Fibroblast of mammary gland (primary cell): Measurements from ENCODE around the gene PITPNM3.
"Not testable (repeated sequence)": the region's sequence is repeated elsewhere in the genome, so short reads cannot be mapped to it uniquely, and the experiment has no call there.

Experiments
- DNase-seq: peaks from one replicate; pipeline ENCODE4 v3.0.0-alpha.2; 2010; ENCODE audit warnings: low read depth
- H3K4me3 ChIP-seq: 2 replicates; pipeline ENCODE4 v1.5.1; 2011; ENCODE audit warnings: low read depth, mild to moderate bottlenecking, low read length, moderate library complexity; ENCODE audit not compliant: control insufficient read depth
- TF ChIP-seq, protein P1 (sequence below): conservative IDR thresholded peaks from 2 replicates; pipeline ENCODE4 v1.5.1; 2011; ENCODE audit warnings: low read depth, low read length, inconsistent platforms; ENCODE audit not compliant: control insufficient read depth, insufficient read depth

Gene PITPNM3

DNA sequence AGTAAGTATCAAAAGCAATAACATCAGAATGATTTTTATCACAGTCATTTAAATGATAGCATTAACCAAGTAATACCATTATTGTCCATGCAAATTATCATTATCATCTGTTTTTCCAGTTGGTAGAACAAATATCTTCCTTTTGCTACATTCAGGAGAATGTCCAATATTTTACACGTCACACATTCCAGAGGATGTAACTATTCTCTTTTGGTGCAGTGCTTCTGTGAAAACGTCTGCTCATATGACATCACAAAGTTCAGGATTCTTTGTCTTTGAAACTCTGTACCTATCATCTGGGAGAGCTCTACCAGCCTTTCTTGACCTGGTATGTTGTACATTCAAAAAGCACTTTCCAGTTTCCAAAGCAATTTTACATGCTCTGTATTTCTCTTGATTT is 40.2 kb upstream of the PITPNM3 start:
- DNase-seq, result no peak
- TF ChIP-seq, protein P1, sequence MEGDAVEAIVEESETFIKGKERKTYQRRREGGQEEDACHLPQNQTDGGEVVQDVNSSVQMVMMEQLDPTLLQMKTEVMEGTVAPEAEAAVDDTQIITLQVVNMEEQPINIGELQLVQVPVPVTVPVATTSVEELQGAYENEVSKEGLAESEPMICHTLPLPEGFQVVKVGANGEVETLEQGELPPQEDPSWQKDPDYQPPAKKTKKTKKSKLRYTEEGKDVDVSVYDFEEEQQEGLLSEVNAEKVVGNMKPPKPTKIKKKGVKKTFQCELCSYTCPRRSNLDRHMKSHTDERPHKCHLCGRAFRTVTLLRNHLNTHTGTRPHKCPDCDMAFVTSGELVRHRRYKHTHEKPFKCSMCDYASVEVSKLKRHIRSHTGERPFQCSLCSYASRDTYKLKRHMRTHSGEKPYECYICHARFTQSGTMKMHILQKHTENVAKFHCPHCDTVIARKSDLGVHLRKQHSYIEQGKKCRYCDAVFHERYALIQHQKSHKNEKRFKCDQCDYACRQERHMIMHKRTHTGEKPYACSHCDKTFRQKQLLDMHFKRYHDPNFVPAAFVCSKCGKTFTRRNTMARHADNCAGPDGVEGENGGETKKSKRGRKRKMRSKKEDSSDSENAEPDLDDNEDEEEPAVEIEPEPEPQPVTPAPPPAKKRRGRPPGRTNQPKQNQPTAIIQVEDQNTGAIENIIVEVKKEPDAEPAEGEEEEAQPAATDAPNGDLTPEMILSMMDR, result no peak
- no peak overlapping the region for H3K4me3 ChIP-seq

DNA sequence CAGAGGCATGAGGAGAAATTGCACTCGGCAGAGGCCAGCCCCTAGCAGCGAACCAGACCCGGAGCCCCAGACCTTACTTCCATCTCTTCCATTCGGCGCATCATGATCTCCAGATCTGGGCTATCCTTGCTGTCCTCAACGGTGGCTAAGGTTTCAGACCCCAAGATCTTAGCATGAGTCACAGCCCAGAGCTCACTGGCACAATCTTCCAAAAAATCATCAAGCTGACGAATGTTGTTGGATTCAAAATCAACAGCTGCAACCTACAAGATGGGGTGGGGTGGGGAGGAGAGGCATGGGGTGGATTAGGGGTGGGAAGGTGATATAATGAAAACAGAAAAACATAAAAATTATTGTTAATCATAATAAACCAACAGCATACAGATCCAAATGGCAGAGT is 39.7 kb upstream of the PITPNM3 start:
- H3K4me3 ChIP-seq, result no peak overlapping the region
- TF ChIP-seq, protein P1, result no peak
- DNase-seq, result peak; percentile 12

DNA sequence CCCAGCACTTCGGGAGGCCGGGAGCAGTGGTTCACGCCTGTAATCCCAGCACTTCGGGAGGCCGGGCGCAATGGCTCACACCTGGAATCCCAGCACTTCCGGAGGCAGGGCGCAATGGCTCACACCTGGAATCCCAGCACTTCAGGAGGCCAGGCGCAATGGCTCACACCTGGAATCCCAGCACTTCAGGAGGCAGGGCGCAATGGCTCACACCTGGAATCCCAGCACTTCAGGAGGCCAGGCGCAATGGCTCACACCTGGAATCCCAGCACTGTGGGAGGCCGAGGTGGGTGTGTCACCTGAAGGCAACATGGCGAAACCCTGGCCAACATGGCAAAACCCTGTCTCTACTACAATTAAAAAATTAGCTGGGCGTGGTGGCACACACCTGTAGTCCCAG is 37.0 kb upstream of the PITPNM3 start:
- DNase-seq, result not testable (repeated sequence)

DNA sequence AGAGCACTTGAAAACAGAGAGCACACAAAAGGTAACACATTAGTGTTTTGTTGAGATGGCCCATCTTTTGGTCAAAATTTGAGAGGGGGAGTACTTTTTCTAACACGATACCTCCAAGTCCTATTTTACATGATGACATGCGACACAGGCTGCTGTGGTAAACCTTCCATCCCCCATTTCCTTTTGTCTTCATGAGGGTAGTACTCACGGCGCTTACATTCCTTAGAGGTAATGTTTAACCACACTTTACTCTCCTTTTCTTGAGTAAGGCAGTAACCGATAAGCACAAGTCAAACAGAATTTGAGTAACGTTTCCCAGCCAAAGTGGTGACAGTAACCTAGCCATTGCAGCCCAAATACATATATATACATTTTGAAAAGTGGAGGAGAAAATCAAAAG is 35.8 kb upstream of the PITPNM3 start:
- TF ChIP-seq, protein P1, result no peak
- H3K4me3 ChIP-seq, result no peak overlapping the region
- DNase-seq, result no peak

More for the DNA sequence above, 37.0 kb upstream of the PITPNM3 start:
- H3K4me3 ChIP-seq, result not testable (repeated sequence)

DNA sequence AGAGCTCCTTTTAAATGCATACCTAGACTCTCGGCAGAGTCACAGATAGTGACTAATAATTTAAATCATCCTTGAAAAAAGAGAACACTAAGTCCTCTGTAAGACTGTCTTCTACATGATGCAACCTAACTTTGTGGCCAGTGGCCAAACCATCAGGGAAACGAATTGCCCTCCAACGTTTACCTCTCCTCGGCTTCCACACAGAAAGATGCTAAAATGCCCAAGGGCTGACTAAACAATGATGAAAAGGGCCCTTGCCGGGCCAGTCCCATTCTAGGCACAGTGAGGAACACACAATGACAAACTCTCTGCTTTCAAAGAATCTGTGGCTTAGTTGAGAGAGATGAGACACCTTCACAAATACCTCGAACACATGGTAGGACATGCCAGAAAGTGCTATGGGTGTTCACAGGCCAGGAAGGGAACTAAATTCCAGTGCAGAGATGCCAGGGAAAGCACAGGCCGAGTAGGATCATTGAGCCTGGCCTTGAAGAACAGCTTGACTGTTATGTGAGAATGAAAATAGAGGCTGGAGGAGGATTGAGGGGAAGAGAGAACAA is 35.3 kb upstream of the PITPNM3 start:
- DNase-seq, result peak; percentile 96
- no peak overlapping the region for H3K4me3 ChIP-seq
- TF ChIP-seq, protein P1, result no peak

DNA sequence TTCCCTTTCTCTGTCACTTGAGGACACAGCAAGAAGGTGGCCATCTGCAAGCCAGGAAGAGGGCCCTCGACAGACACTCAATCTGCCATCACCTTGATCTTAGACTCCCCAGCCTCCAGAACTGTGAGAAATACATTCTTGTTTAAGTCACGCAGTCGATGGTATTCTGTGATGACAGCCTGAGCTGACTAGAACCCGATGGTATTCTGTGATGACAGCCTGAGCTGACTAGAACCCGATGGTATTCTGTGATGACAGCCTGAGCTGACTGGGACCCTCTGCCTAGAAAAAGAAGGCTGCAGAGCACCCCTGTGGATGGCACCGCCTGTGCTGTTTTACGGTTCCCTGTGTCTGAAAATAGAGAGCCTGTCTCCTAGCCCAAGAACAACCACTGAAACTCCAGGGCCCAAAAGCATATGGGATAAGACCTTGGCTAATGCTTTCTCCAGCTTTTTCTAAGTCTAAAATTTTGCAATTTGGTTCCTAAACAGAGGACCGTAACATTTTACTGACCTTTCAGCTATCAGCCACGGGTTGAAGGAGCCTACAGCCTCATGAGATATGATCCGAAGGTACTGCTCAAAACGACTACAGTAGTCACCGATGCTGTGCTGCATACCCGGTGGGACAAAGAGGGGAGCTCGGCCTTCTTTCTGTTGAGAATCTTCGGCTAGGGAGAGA is 33.1 kb upstream of the PITPNM3 start:
- TF ChIP-seq, protein P1, result no peak
- peak; percentile 72 for DNase-seq
- no peak overlapping the region for H3K4me3 ChIP-seq

DNA sequence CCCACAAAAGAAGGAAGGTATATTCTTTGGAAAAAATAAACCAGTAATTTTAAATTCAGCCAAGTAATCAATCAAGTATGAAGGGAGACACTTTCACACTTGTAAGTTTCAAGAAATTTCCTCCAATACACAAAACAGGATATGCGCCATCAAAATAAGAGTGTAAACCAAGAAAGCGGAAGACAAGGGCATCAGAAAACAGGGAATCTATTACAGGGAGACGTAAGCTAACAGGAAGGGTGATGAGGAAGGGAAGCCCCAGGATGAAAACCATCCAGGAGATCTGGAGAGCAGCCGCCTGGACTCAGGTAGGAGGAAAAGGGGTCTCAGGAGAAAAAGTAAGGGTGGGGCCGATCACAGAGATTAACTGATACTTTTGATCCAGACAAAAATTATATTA is 31.8 kb upstream of the PITPNM3 start:
- TF ChIP-seq, protein P1, result no peak
- DNase-seq, result no peak
- H3K4me3 ChIP-seq, result no peak overlapping the region
